H1 (cell line): ENCODE results near the gene CBX4. TPM values are rescaled to one million over a fixed set of nuclear protein-coding genes. Genes with fewer than 3 reads are reported as not detected.

Experiments
- CTCF ChIA-PET: fragments of 300-600 bp; sonication (Branson Sonifier 250); formaldehyde crosslinking; loops from one replicate; lab custom pipeline; 2021; ENCODE audit not compliant: partially characterized antibody; lab: Charles Lee
- POLR2A ChIA-PET: fragments of 300-600 bp; sonication (Branson Sonifier 250); formaldehyde crosslinking; loops from one replicate; lab custom pipeline; 2021; ENCODE audit warnings: inconsistent platforms; ENCODE audit not compliant: partially characterized antibody; lab: Charles Lee
- DNase-seq, 2 experiments: peaks; one replicate each; pipeline versions ENCODE4 v3.0.0 to v3.0.0-alpha.2; 2010 to 2022; ENCODE audit warnings: low spot score in 2 of 2, low read depth in 1 of 2, mixed read lengths in 1 of 2
- FAIRE-seq: peaks from 2 replicates; lab custom pipeline; 2011; peaks lifted over from hg19 to GRCh38; lab: Jason Lieb, UNC
- H2AFZ ChIP-seq: 2 replicates; pipeline ENCODE4 v1.8.1; 2012; ENCODE audit warnings: low read length, inconsistent platforms
- H2AK5ac ChIP-seq: 2 replicates; pipeline ENCODE4 v1.6.1; 2013; ENCODE audit warnings: low read depth, low read length
- H2BK120ac ChIP-seq: replicated peaks from 2 replicates; pipeline ENCODE3; 2013; ENCODE audit warnings: low read depth, low read length, inconsistent platforms
- H2BK12ac ChIP-seq: 2 replicates; pipeline ENCODE4 v1.6.1; 2013; ENCODE audit warnings: low read depth, low read length
- H2BK15ac ChIP-seq: 2 replicates; pipeline ENCODE4 v1.6.1; 2013; ENCODE audit warnings: low read length
- H2BK20ac ChIP-seq: 2 replicates; pipeline ENCODE4 v1.6.1; 2013; ENCODE audit warnings: low read length
- H2BK5ac ChIP-seq: 2 replicates; pipeline ENCODE4 v1.6.1; 2013; ENCODE audit warnings: low read depth, low read length
- H3K14ac ChIP-seq: 2 replicates; pipeline ENCODE4 v1.6.1; 2013; ENCODE audit warnings: inconsistent platforms; ENCODE audit not compliant: insufficient read length
- H3K18ac ChIP-seq: 2 replicates; pipeline ENCODE4 v1.6.1; 2013; ENCODE audit warnings: low read length; ENCODE audit errors: extremely low read depth
- H3K23ac ChIP-seq: 2 replicates; pipeline ENCODE4 v1.6.1; 2013; ENCODE audit warnings: inconsistent platforms; ENCODE audit not compliant: insufficient read length
- H3K23me2 ChIP-seq: 2 replicates; pipeline ENCODE4 v1.6.1; 2013; ENCODE audit warnings: low read depth, low read length
- H3K27ac ChIP-seq: 2 replicates; pipeline ENCODE4 v1.6.1; 2011; ENCODE audit warnings: low read depth, low read length, inconsistent platforms
- H3K27me3 ChIP-seq, 4 experiments: replicated peaks in 1 of 4; 1 replicate in 1 of 4; 2 replicates in 3 of 4; pipeline versions ENCODE4 v1.6.1 to v1.8.1; 2011 to 2013; ENCODE audit warnings: low read length in 3 of 4, mild to moderate bottlenecking in 3 of 4, inconsistent platforms in 2 of 4, mixed read lengths in 2 of 4, moderate library complexity in 1 of 4; ENCODE audit not compliant: control insufficient read depth in 3 of 4, insufficient read depth in 3 of 4; ENCODE audit errors: extremely low read depth in 1 of 4
- H3K36me3 ChIP-seq, 4 experiments: 2 replicates each; pipeline versions ENCODE4 v1.6.1 to v1.8.1; 2011 to 2013; ENCODE audit warnings: mild to moderate bottlenecking in 4 of 4, low read length in 3 of 4, moderate library complexity in 2 of 4, control low read depth in 1 of 4, inconsistent platforms in 1 of 4; ENCODE audit not compliant: insufficient read depth in 4 of 4, control insufficient read depth in 2 of 4
- H3K4ac ChIP-seq: replicated peaks from 2 replicates; pipeline ENCODE3; 2013; ENCODE audit warnings: low read length, low read depth, mixed read lengths, inconsistent platforms; ENCODE audit not compliant: insufficient read length
- H3K4me1 ChIP-seq, 4 experiments: replicated peaks in 1 of 4; 1 replicate in 1 of 4; 2 replicates in 3 of 4; pipeline versions ENCODE4 v1.6.1 to v1.8.1; 2011 to 2013; ENCODE audit warnings: low read length in 3 of 4, inconsistent platforms in 2 of 4, mixed read lengths in 1 of 4; ENCODE audit not compliant: insufficient read depth in 4 of 4, control insufficient read depth in 3 of 4
- H3K4me2 ChIP-seq, 2 experiments: 2 replicates each; pipeline versions ENCODE4 v1.6.1 to v1.8.1; 2011 to 2013; ENCODE audit warnings: low read depth in 2 of 2, low read length in 2 of 2, control low read depth in 1 of 2, inconsistent platforms in 1 of 2, mild to moderate bottlenecking in 1 of 2; ENCODE audit not compliant: insufficient read depth in 1 of 2
- H3K4me3 ChIP-seq, 4 experiments: fragments of 200-600, 300-600 bp in 1 of 4; sonication (generic), shearing (Covaris generic), sonication (Bioruptor Twin) in 1 of 4; 2 replicates each; pipeline versions ENCODE4 v1.5.1 to v1.8.1; 2011 to 2016; ENCODE audit warnings: low read length in 4 of 4, low read depth in 3 of 4, control low read depth in 2 of 4, inconsistent platforms in 2 of 4, mild to moderate bottlenecking in 2 of 4, mixed read lengths in 1 of 4, moderate library complexity in 1 of 4; ENCODE audit not compliant: insufficient read depth in 2 of 4; ENCODE audit errors: extremely low read depth in 1 of 4
- H3K56ac ChIP-seq: replicated peaks from 2 replicates; pipeline ENCODE3; 2013; ENCODE audit warnings: low read depth, mild to moderate bottlenecking, mixed read lengths, low read length, inconsistent platforms; ENCODE audit not compliant: insufficient read length
- H3K79me1 ChIP-seq: 2 replicates; pipeline ENCODE4 v1.6.1; 2013; ENCODE audit warnings: low read depth, low read length, control low read depth
- H3K79me2 ChIP-seq, 2 experiments: 2 replicates each; pipeline versions ENCODE4 v1.6.1 to v1.8.1; 2012 to 2013; ENCODE audit warnings: low read length in 2 of 2, mild to moderate bottlenecking in 2 of 2, inconsistent platforms in 1 of 2; ENCODE audit not compliant: insufficient read depth in 2 of 2, control insufficient read depth in 1 of 2
- H3K9ac ChIP-seq, 4 experiments: replicated peaks in 1 of 4; 1 replicate in 1 of 4; 2 replicates in 3 of 4; pipeline versions ENCODE4 v1.6.1 to v1.8.1; 2011 to 2013; ENCODE audit warnings: low read depth in 3 of 4, low read length in 3 of 4, control low read depth in 2 of 4, mild to moderate bottlenecking in 2 of 4, moderate library complexity in 2 of 4, inconsistent platforms in 1 of 4; ENCODE audit errors: extremely low read depth in 1 of 4
- H3K9me3 ChIP-seq, 2 experiments: 2 replicates each; pipeline versions ENCODE4 v1.6.1 to v1.8.1; 2012 to 2013; ENCODE audit warnings: mild to moderate bottlenecking in 2 of 2, moderate library complexity in 2 of 2, control low read depth in 1 of 2, inconsistent platforms in 1 of 2, low read depth in 1 of 2, low read length in 1 of 2, mixed read lengths in 1 of 2; ENCODE audit not compliant: insufficient read depth in 2 of 2
- H4K20me1 ChIP-seq, 2 experiments: replicated peaks in 1 of 2; 2 replicates each; pipeline versions ENCODE3 to v1.8.1; 2011 to 2013; ENCODE audit warnings: inconsistent platforms in 2 of 2, low read length in 2 of 2, mild to moderate bottlenecking in 1 of 2; ENCODE audit not compliant: insufficient read depth in 2 of 2, control insufficient read depth in 1 of 2
- H4K5ac ChIP-seq: 2 replicates; pipeline ENCODE4 v1.6.1; 2013; ENCODE audit warnings: low read length, low read depth, mixed read lengths, inconsistent platforms; ENCODE audit not compliant: insufficient read length
- H4K8ac ChIP-seq: 2 replicates; pipeline ENCODE4 v1.8.0; 2013; ENCODE audit warnings: mild to moderate bottlenecking, moderate library complexity, low read length, inconsistent platforms; ENCODE audit not compliant: insufficient read depth; ENCODE audit errors: extremely low read depth
- H4K91ac ChIP-seq: replicated peaks from 2 replicates; pipeline ENCODE3; 2013; ENCODE audit warnings: low read length, mixed read lengths, inconsistent platforms; ENCODE audit not compliant: insufficient read length
- POLR2AphosphoS5 ChIP-seq: IDR thresholded peaks from 2 replicates; pipeline ENCODE4 v1.6.1; 2011; ENCODE audit warnings: low read depth, low read length
- RXRA ChIP-seq: IDR thresholded peaks from 2 replicates; pipeline ENCODE4 v1.6.1; 2011; ENCODE audit warnings: low read depth, mild to moderate bottlenecking, low read length, moderate library complexity; ENCODE audit not compliant: insufficient read depth
- TBP ChIP-seq: IDR thresholded peaks from 2 replicates; pipeline ENCODE4 v1.6.1; 2011; ENCODE audit warnings: low read depth, low read length, improper control_type of control experiment
- WGBS, 2 experiments: shearing (Covaris generic) in 1 of 2; methylation state at CpG; one replicate each; pipeline versions ENCODE4 v1.1.6 to v1.1.7; 2013 to 2015; ENCODE audit warnings: low lambda C conversion rate in 2 of 2, mixed read lengths in 2 of 2, inconsistent platforms in 1 of 2, low coverage in 1 of 2, missing lambda C conversion rate in 1 of 2; ENCODE audit not compliant: insufficient replicate concordance in 2 of 2, insufficient coverage in 1 of 2, insufficient read length in 1 of 2; ENCODE audit errors: extremely low coverage in 1 of 2, missing lambda C conversion rate in 1 of 2; 5-methylcytosine and 5-hydroxymethylcytosine counted together
- polyA plus RNA-seq, 7 experiments: library from polyadenylated mRNA; depleted of rRNA in 3 of 7; stranded (reverse) in 5 of 7; unstranded in 2 of 7; fragments of >200 nt in 5 of 7; fragments of 200-250 nt in 2 of 7; gene quantifications; 1 replicate in 5 of 7; 2 replicates in 1 of 7; 4 replicates in 1 of 7; pipeline versions ENCODE4 v1.2.1 to v1.2.3, GENCODE V29; 2011 to 2013; ENCODE audit warnings: missing spikeins in 2 of 7, mixed read lengths in 2 of 7
- total RNA-seq: library from RNA; stranded (reverse); fragmentation: NEBNext Ultra II Directional; extraction: Animal tissue kit (Norgen Biotek cat#: 25700); gene quantifications from 2 replicates; pipeline ENCODE4 v1.2.1, GENCODE V29; 2021

CBX4 gene
- total and polyA plus RNA-seq, 2 of the 8 experiments (the other 6 are each of a cell fraction or from before 2014, with no cell fraction given), result 1.8 to 4.0 TPM

DNA sequence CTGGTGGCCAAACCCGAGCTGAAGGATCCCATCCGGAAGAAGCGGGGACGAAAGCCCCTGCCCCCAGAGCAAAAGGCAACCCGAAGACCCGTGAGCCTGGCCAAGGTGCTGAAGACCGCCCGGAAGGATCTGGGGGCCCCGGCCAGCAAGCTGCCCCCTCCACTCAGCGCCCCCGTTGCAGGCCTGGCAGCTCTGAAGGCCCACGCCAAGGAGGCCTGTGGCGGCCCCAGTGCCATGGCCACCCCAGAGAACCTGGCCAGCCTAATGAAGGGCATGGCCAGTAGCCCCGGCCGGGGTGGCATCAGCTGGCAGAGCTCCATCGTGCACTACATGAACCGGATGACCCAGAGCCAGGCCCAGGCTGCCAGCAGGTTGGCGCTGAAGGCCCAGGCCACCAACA is 55.3 kb downstream of the CBX4 start:
- Histone ChIP-seq H3K4me3 (no peak overlapping the region), H3K23ac (no peak overlapping the region), H2BK120ac (no peak overlapping the region), H3K36me3 (peaks cover 25 to 66% (median 47%) of the 10 kb centered on the region in 4 experiments; a peak in 7 of 8 replicates), H2BK20ac (no peak overlapping the region), H2AFZ (no peak overlapping the region), H3K79me2 (peaks cover 0 to 28% of the 10 kb centered on the region in 2 experiments; a peak in 2 of 4 replicates), H4K91ac (no peak overlapping the region), H3K4ac (no peak overlapping the region), H3K9ac (no peak overlapping the region), H3K14ac (no peak overlapping the region), H4K5ac (no peak overlapping the region), H4K20me1 (peaks cover 43 to 60% of the 10 kb centered on the region in 2 experiments), H2BK5ac (no peak overlapping the region), H3K79me1 (peaks cover 34% of the 10 kb centered on the region), H3K27ac (no peak overlapping the region), H3K27me3 (peaks cover 0 to 8% (median 6%) of the 10 kb centered on the region in 4 experiments; a peak in 4 of 7 replicates), H2AK5ac (no peak overlapping the region), H2BK15ac (no peak overlapping the region), H3K4me1 (peaks cover 3 to 34% (median 19%) of the 10 kb centered on the region in 4 experiments), H3K4me2 (no peak overlapping the region), H4K8ac (peak overlapping the region; percentile 60), H3K23me2 (peaks cover 6% of the 10 kb centered on the region), H3K9me3 (no peaks in the 10 kb centered on the region), H3K56ac (no peak overlapping the region), H3K18ac (no peak overlapping the region), H2BK12ac (no peak overlapping the region)
- WGBS, 2 experiments, result 92% methylated on average over 13 of the region's 18 CpGs; no CpG with 5 or more reads in 1 of the 2 experiments
- TF ChIP-seq POLR2AphosphoS5 (0 out of 2 replicates have a peak, but pooled peaks have one; percentile 3), RXRA (no peak), TBP (no peak)
- DNase-seq (no peak), FAIRE-seq (no peak)
- CTCF ChIA-PET, result interaction anchor here (0.8 to 1.8 kb wide), 7 partner anchors 8 to 133 kb away, joined by 3 to 9 read pairs (median 3); no protein-coding TSS in a partner anchor
- POLR2A ChIA-PET, result interaction anchor here (1.0 to 4.2 kb wide), 8 partner anchors 15 to 233 kb away, joined by 3 to 18 read pairs (median 4); no protein-coding TSS in a partner anchor

Other genes starting within 250 kb of the CBX4 start
- 19.7 and 26.2 TPM in 2 replicates for gene RBFOX3, start 228.4 kb downstream of the CBX4 start, total RNA-seq
- 8.0 and 13.9 TPM in 2 replicates for gene RBFOX3, start 228.4 kb downstream of the CBX4 start, polyA plus RNA-seq (2011; rRNA removed)
- not detected in 2 replicates for gene ENPP7, start 108.5 kb downstream of the CBX4 start, total RNA-seq
- not detected in 2 replicates for gene ENPP7, start 108.5 kb downstream of the CBX4 start, polyA plus RNA-seq (2011; rRNA removed)
- gene CBX2, start 61.3 kb downstream of the CBX4 start, total RNA-seq, result 83.9 and 85.9 TPM in 2 replicates
- gene CBX2, start 61.3 kb downstream of the CBX4 start, polyA plus RNA-seq (2011; rRNA removed), result 64.3 and 86.5 TPM in 2 replicates
- gene CBX8, start 42.4 kb downstream of the CBX4 start, total RNA-seq, result 1.5 and 2.1 TPM in 2 replicates
- gene CBX8, start 42.4 kb downstream of the CBX4 start, polyA plus RNA-seq (2011; rRNA removed), result 0.09 and 0.31 TPM in 2 replicates
- 109 and 111 TPM in 2 replicates for gene TBC1D16, start 196.4 kb upstream of the CBX4 start, total RNA-seq
- gene TBC1D16, start 196.4 kb upstream of the CBX4 start, polyA plus RNA-seq (2011; rRNA removed), result 21.1 and 29.7 TPM in 2 replicates
- 11.5 and 11.6 TPM in 2 replicates for gene CCDC40, start 197.2 kb upstream of the CBX4 start, total RNA-seq
- gene CCDC40, start 197.2 kb upstream of the CBX4 start, polyA plus RNA-seq (2011; rRNA removed), result 4.1 and 4.8 TPM in 2 replicates